Fibroblast of lung (primary cell): Measurements from ENCODE around the gene CERCAM. TPM values are rescaled to one million over a fixed set of nuclear protein-coding genes. Genes with fewer than 3 reads are reported as not detected.

Source experiments
- DNase-seq, 2 donors: peaks; one replicate each; pipeline versions ENCODE4 v3.0.0 to v3.0.0-alpha.2; 2010; ENCODE audit warnings: low read depth in 2 of 2
- H2AFZ ChIP-seq: 2 replicates; pipeline ENCODE4 v1.5.1; 2012; ENCODE audit warnings: low read length, control low read depth, inconsistent platforms
- H3K27ac ChIP-seq: 2 replicates; pipeline ENCODE4 v1.5.1; 2011; ENCODE audit warnings: low read length, control low read depth; ENCODE audit not compliant: insufficient read depth
- H3K27me3 ChIP-seq: 2 replicates; pipeline ENCODE4 v1.5.1; 2011; ENCODE audit warnings: mild to moderate bottlenecking, low read length; ENCODE audit not compliant: control insufficient read depth, insufficient read depth
- H3K36me3 ChIP-seq: 2 replicates; pipeline ENCODE4 v1.5.1; 2011; ENCODE audit warnings: low read length; ENCODE audit not compliant: control insufficient read depth, insufficient read depth
- H3K4me1 ChIP-seq: 2 replicates; pipeline ENCODE4 v1.5.1; 2011; ENCODE audit warnings: low read length; ENCODE audit not compliant: control insufficient read depth, insufficient read depth; ENCODE audit errors: extremely low read depth
- H3K4me2 ChIP-seq: 2 replicates; pipeline ENCODE4 v1.5.1; 2011; ENCODE audit warnings: low read length, control low read depth; ENCODE audit not compliant: insufficient read depth; ENCODE audit errors: extremely low read depth
- H3K4me3 ChIP-seq, 4 experiments: fragments of 200-600 bp in 1 of 4; sonication (generic) in 1 of 4; replicated peaks in 1 of 4; 2 replicates each; pipeline ENCODE4 v1.5.1; 2011 to 2016; ENCODE audit warnings: low read length in 4 of 4, low read depth in 3 of 4, mild to moderate bottlenecking in 3 of 4, control low read depth in 2 of 4, inconsistent platforms in 1 of 4, mixed read lengths in 1 of 4; ENCODE audit not compliant: insufficient read depth in 1 of 4; ENCODE audit errors: control extremely low read depth in 1 of 4
- H3K79me2 ChIP-seq: 2 replicates; pipeline ENCODE4 v1.5.1; 2012; ENCODE audit warnings: mild to moderate bottlenecking, low read length, inconsistent platforms; ENCODE audit not compliant: control insufficient read depth, insufficient read depth
- H3K9ac ChIP-seq: 2 replicates; pipeline ENCODE4 v1.5.1; 2011; ENCODE audit warnings: mild to moderate bottlenecking, low read length, control low read depth; ENCODE audit not compliant: insufficient read depth
- H3K9me3 ChIP-seq: 2 replicates; pipeline ENCODE4 v1.5.1; 2012; ENCODE audit warnings: low read depth, low read length; ENCODE audit not compliant: control insufficient read depth, insufficient read depth
- H4K20me1 ChIP-seq: 2 replicates; pipeline ENCODE4 v1.5.1; 2011; ENCODE audit warnings: low read length; ENCODE audit not compliant: control insufficient read depth, insufficient read depth; ENCODE audit errors: extremely low read depth
- EZH2 ChIP-seq: IDR thresholded peaks from 2 replicates; pipeline ENCODE4 v1.5.1; 2012; ENCODE audit warnings: low read length, control low read depth, mild to moderate bottlenecking; ENCODE audit errors: missing control alignments
- polyA plus RNA-seq, 2 donors: library from polyadenylated mRNA; depleted of rRNA in 1 of 2; stranded (reverse) in 1 of 2; unstranded in 1 of 2; fragments of >200 nt; gene quantifications; 2 replicates each; pipeline ENCODE4 v1.2.1, GENCODE V29; 2011 to 2012; ENCODE audit warnings: missing spikeins in 1 of 2
- total RNA-seq: library from RNA; depleted of rRNA; stranded (reverse); fragments of >200 nt; gene quantifications from 2 replicates; pipeline ENCODE4 v1.2.1, GENCODE V29; 2014
- TF ChIP-seq, protein P1 (sequence below), 2 donors: IDR thresholded peaks in 1 of 2; conservative IDR thresholded peaks in 1 of 2; 1 replicate in 1 of 2; 2 replicates in 1 of 2; pipeline ENCODE4 v1.5.1; 2011 to 2012; ENCODE audit warnings: low read length in 2 of 2, control low read depth in 1 of 2, inconsistent platforms in 1 of 2, low read depth in 1 of 2, mild to moderate bottlenecking in 1 of 2

The CERCAM gene
- total and polyA plus RNA-seq, 2 donors (not counting 1 experiment from before 2014, with no cell fraction given), result 64.2 to 90.5 TPM

DNA sequence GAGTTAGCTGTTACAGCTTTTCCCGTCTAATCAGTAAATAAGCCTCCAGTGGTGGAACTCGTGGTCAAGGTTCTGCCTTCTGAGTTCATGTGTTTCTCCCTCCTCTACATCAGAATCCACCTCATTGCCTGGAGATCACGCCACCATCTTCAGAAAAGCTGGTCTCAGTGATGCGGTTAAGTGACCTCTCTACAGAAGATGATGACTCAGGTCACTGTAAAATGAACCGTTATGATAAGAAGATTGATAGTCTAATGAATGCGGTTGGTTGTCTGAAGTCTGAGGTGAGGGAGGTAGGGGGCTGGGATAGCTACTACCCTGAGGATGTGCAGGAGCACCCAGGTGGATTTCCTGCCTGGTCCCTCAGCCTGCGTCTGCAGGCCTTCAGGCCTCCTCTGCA, 48.4 kb downstream of the CERCAM start:
- H3K27me3 ChIP-seq, result no peaks in the 10 kb centered on the region
- DNase-seq, result no peak
- no peaks in the 10 kb centered on the region for H3K79me2 ChIP-seq
- no peaks in the 10 kb centered on the region for H3K4me1 ChIP-seq
- H3K4me2 ChIP-seq, result no peak overlapping the region
- H3K27ac ChIP-seq, result no peak overlapping the region
- no peaks in the 10 kb centered on the region for H4K20me1 ChIP-seq
- TF ChIP-seq EZH2, result no peak
- TF ChIP-seq, protein P1, sequence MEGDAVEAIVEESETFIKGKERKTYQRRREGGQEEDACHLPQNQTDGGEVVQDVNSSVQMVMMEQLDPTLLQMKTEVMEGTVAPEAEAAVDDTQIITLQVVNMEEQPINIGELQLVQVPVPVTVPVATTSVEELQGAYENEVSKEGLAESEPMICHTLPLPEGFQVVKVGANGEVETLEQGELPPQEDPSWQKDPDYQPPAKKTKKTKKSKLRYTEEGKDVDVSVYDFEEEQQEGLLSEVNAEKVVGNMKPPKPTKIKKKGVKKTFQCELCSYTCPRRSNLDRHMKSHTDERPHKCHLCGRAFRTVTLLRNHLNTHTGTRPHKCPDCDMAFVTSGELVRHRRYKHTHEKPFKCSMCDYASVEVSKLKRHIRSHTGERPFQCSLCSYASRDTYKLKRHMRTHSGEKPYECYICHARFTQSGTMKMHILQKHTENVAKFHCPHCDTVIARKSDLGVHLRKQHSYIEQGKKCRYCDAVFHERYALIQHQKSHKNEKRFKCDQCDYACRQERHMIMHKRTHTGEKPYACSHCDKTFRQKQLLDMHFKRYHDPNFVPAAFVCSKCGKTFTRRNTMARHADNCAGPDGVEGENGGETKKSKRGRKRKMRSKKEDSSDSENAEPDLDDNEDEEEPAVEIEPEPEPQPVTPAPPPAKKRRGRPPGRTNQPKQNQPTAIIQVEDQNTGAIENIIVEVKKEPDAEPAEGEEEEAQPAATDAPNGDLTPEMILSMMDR (conservative IDR thresholded peaks at IDR 0.05 in 1 of 2, IDR thresholded peaks at IDR 0.05 in 1 of 2; ENCODE audit: low read depth in 1 of 2, low read length in 2 of 2), result no peak
- no peak overlapping the region for H3K4me3 ChIP-seq
- no peak overlapping the region for H2AFZ ChIP-seq
- H3K9me3 ChIP-seq, result no peaks in the 10 kb centered on the region
- peaks cover 8% of the 10 kb centered on the region for H3K36me3 ChIP-seq
- no peak overlapping the region for H3K9ac ChIP-seq

DNA sequence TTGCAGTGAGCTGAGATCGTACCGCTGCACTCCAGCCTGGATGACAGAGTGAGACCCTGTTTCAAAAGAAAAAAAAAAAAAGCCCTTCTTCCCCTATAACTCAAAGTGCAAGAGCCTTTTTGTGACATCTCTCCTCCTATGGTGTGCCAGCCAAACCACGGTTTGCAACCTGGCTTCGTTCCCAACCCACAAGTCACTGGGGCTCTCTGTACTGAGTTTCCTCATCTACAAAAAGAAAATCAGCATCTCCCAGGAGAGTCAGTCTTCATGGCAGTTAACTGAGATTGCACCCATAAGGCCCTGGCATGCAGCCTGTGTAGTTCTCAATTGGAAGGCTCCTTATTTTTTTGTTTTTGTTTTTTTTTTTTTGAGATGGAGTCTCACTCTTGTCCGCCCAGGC, 49.9 kb downstream of the CERCAM start:
- Histone ChIP-seq H3K4me1 (no peaks in the 10 kb centered on the region), H4K20me1 (no peaks in the 10 kb centered on the region), H2AFZ (no peak overlapping the region), H3K27me3 (no peaks in the 10 kb centered on the region), H3K9me3 (no peaks in the 10 kb centered on the region), H3K36me3 (peaks cover 6% of the 10 kb centered on the region), H3K4me3 (no peak overlapping the region), H3K4me2 (no peak overlapping the region), H3K79me2 (no peaks in the 10 kb centered on the region), H3K27ac (no peak overlapping the region), H3K9ac (no peak overlapping the region)
- peak; percentile 54 to 70 for DNase-seq
- TF ChIP-seq, protein P1 (conservative IDR thresholded peaks at IDR 0.05 in 1 of 2, IDR thresholded peaks at IDR 0.05 in 1 of 2; ENCODE audit: low read depth in 1 of 2, low read length in 2 of 2), result no peak
- TF ChIP-seq EZH2, result no peak

DNA sequence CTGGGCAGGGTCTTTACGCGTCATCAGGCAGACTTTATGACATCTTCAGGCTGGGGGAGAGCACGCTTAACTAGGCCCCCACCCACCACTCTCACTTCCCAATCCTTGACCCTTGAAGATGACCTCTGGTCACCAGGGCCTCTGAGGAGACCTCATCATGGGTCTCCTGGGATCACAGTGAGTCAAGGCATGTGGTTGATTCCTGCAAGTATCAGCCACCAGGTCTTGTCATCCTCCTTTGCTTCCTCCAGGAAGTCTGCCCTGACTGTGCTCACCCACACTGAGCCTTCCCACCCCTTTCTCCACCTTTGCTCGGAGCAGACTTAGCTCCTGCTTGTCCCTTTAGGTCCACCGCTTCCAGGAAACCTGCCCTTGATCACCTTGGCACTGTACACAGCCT, 52.4 kb downstream of the CERCAM start:
- Histone ChIP-seq H3K27me3 (no peaks in the 10 kb centered on the region), H3K9me3 (no peaks in the 10 kb centered on the region), H3K27ac (no peak overlapping the region), H3K4me2 (no peak overlapping the region), H3K4me3 (no peak overlapping the region), H3K4me1 (no peaks in the 10 kb centered on the region), H4K20me1 (no peaks in the 10 kb centered on the region), H2AFZ (no peak overlapping the region), H3K9ac (no peak overlapping the region), H3K79me2 (no peaks in the 10 kb centered on the region), H3K36me3 (peaks cover 6% of the 10 kb centered on the region)
- TF ChIP-seq, protein P1 (conservative IDR thresholded peaks at IDR 0.05 in 1 of 2, IDR thresholded peaks at IDR 0.05 in 1 of 2; ENCODE audit: low read depth in 1 of 2, low read length in 2 of 2), result no peak
- TF ChIP-seq EZH2, result no peak
- DNase-seq, result no peak
